Measurements from ENCODE around the gene BRD3OS.

The BRD3OS gene

DNA sequence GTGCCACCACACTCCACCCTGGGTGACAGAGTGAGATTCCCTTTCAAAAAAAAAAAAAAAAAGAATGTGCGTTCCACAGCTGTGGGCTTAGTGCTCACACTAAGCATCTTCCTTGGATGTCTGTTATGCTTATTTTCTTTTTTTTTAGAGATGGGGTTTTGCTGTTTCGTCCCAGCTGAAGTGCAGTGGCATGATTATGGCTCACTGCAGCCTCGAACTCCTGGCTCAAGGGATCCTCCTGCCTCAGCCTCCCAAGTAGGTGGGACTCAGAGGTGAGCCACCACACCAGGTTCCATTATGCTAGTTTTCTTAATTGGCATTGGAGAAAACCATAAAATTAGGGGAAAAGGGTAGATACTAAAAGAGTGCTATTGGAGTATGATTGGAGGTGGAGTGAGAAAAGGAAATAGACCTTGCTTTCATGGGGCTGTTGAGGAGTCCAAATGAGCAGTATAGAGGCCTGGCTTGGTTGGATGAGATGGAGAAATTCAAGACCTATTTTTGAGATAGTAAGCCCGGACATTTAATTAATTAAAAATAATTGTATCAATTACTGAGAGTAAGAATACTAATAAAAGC is 978 bp upstream of the BRD3OS start:
- TF ChIP-seq, protein P1, sequence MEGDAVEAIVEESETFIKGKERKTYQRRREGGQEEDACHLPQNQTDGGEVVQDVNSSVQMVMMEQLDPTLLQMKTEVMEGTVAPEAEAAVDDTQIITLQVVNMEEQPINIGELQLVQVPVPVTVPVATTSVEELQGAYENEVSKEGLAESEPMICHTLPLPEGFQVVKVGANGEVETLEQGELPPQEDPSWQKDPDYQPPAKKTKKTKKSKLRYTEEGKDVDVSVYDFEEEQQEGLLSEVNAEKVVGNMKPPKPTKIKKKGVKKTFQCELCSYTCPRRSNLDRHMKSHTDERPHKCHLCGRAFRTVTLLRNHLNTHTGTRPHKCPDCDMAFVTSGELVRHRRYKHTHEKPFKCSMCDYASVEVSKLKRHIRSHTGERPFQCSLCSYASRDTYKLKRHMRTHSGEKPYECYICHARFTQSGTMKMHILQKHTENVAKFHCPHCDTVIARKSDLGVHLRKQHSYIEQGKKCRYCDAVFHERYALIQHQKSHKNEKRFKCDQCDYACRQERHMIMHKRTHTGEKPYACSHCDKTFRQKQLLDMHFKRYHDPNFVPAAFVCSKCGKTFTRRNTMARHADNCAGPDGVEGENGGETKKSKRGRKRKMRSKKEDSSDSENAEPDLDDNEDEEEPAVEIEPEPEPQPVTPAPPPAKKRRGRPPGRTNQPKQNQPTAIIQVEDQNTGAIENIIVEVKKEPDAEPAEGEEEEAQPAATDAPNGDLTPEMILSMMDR (IDR thresholded peaks at IDR 0.05): no peak

DNA sequence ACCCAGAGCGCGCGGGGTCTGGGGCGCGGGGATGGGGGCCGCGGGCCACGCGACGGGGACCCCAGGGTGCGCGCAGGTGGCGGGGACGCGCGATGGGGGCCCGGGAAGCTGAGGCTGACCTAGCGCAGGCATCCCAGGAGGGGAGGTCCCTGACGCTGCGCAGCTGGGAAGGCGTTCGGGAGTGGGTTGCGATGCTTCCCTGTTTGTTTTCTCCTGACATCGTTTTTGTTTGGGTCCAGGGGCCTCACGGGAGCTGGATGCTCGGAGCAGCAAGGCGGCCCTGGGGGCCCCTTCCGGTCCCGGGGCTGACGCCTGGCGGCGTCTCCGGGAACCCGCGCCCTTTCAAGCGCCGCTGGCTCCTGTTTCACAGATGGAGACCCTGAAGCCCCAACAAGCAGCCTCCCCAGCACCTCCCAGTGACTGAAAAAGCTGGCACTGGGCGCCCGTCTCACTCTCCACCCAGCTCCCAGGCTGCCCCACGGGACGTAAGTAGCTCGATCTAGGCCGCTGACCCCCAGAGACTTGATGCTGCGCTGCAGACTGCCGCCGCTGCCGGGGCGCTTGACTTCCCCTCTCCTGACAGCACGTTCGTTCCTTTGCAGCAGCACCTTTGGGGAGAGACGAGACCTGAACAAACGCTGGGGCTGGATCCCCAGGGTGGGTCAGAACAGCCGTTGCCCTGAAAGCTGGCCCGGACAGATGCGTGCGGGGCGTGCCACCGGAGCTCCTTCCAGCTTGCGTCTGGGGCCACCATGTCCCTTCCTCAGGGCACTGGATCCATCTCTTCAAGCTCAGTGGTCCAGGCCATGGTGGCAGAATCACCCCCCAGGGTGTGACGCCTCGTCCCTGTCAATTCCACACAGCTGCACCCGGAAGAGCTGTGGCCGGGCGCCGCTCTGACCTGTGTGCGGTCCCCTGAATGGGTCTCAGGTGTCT is 593 bp downstream of the BRD3OS start:
- TF ChIP-seq, protein P1 (IDR thresholded peaks at IDR 0.05): 0 out of 2 replicates have a peak, but pooled peaks have one; percentile 18

DNA sequence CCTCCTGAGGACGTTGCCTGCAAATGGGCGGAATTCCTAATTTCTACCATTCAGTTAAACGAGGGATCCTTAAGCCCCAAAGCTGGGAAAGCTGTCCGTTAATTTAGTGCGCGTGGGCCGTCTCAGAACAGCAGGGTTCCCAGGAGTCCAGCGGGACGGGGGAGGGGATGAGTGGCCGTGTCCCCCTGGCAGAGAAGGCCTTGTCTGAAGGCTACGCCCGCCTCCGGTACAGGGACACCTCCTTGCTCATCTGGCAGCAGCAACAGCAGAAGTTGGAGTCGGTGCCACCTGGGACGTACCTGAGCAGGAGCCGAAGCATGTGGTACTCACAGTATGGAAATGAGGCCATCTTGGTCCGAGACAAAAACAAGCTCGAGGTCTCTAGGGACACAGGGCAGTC is 1.3 kb downstream of the BRD3OS start:
- TF ChIP-seq, protein P1 (IDR thresholded peaks at IDR 0.05): no peak

DNA sequence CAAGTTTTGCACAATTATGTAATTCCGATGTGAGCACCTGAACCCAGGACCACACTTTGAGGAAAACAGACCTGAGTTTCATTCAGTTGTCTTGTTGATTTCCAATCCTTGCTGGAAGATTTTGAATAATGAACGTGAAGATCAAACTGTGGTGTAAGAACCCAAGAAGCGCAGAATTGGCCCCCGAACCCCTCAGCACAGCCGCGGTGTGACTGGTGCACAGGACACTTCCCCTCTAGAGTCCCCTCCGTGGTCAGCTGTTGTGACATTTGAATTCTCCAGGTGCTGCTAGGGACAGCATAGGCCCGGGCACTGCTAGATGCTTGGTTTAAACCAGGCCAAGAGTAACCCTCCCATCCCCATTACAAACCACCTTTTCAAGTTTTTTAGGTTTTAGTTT is 1.7 kb downstream of the BRD3OS start:
- TF ChIP-seq, protein P1 (IDR thresholded peaks at IDR 0.05): no peak

DNA sequence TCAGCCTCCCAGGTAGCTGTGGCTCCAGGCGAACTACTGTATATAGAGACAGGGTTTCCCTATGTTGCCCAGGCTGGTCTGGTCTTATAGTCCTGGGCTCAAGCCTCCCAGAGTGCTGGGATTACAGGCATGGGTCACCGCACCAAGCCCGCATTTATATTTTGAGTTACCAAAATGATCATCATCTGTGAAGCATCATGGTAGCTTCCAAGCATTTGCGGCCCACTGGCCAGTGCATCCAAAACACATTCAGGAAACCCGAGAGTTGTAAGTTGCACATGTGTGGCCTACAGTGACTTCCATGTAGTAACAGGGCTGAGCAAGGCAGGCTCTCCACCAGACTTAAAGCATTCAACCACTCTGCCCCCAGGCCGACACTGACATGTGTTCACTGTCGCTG is 2.3 kb downstream of the BRD3OS start:
- TF ChIP-seq, protein P1 (IDR thresholded peaks at IDR 0.05): no peak

DNA sequence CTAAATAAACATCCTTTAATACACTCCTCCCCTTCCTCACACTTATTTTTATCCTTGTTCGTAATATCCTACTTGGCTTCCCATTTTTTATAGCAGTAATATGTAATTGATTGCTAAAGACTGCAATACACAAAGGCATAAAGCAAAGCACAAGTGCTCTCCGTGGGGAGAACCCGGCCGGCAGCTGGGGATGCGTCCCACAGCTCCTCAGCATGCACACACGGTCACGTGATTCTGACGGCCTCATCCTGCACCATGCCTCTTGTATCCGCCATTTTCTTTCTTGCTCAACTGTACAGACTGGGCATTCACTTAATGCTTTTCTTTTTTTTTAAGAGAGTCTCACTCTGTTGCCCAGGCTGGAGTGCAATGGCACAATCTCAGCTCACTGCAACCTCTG is 2.8 kb downstream of the BRD3OS start:
- TF ChIP-seq, protein P1 (IDR thresholded peaks at IDR 0.05): no peak

DNA sequence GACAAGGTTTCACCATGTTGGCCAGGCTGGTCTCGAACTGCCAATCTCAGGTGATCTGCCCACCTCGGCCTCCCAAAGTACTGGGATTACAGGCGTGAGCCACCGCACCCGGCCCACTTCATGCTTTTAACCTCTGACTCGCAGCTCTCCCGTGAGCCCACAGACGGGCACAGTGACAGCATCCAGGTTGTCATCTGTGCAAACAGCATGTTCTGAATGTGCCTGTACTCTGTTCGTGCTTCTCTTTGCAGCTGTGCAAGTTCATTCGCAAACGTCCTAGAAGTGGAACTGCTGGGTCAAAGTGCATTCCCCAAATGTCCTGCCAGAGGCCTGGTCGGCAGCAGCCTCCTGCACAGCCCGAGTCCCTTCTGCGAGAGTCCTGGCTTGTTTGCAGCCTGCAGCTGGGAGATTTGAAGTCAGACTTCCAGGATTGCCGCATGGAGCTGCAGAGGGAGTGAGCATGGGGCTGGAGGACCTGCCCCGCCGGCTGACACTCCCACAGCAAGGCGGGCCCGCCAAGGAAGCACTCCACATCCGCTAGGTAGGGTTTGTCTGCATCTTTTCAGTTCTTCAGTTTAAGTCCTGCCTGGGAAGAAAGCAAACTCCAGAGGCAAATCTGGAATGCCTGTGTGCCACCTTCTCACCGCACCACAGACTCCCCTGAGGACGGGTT is 3.4 kb downstream of the BRD3OS start:
- TF ChIP-seq, protein P1 (IDR thresholded peaks at IDR 0.05): no peak

Measured in LNCAP (cell line).